SH-SY5Y (cell line): Measurements from ENCODE around the gene KCNH2.
A peak's percentile ranks its signal among the peaks of the same experiment; 100 is the strongest.

Experiments used
- GATA2 ChIP-seq: IDR thresholded peaks from 2 replicates; pipeline ENCODE4 v1.6.1; 2011; ENCODE audit warnings: mild to moderate bottlenecking, low read depth, low read length
- GATA3 ChIP-seq: IDR thresholded peaks from 2 replicates; pipeline ENCODE4 v1.6.1; 2011; ENCODE audit warnings: low read depth, mild to moderate bottlenecking, low read length, moderate library complexity

The KCNH2 gene

DNA sequence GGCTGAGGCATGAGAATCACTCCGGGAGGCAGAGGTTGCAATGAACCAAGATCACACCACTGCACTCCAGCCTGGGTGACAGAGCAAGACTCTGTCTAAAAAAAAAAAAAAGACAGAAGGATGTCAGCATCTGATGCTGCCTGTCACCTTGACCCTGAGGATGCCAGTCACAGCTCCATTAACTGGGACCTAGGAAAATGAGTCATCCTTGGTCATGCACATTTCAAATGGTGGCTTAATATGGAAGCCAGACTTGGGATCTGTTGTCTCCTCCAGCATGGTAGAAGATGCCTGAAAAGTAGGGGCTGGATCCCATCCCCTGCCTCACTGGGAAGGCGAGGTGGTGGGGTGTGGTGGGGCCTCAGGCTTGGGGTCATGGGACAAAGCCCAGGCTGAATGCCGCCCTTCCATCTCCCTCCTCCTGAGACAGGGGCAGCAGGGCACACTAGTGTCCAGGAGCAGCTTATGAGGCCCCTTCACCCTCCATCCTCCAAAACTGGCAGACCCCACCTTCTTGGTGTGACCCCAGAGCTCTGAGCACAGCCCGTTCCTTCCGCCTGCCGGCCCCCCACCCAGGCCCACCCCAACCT, 14.0 kb upstream of the KCNH2 start:
- TF ChIP-seq GATA3 = no peak

DNA sequence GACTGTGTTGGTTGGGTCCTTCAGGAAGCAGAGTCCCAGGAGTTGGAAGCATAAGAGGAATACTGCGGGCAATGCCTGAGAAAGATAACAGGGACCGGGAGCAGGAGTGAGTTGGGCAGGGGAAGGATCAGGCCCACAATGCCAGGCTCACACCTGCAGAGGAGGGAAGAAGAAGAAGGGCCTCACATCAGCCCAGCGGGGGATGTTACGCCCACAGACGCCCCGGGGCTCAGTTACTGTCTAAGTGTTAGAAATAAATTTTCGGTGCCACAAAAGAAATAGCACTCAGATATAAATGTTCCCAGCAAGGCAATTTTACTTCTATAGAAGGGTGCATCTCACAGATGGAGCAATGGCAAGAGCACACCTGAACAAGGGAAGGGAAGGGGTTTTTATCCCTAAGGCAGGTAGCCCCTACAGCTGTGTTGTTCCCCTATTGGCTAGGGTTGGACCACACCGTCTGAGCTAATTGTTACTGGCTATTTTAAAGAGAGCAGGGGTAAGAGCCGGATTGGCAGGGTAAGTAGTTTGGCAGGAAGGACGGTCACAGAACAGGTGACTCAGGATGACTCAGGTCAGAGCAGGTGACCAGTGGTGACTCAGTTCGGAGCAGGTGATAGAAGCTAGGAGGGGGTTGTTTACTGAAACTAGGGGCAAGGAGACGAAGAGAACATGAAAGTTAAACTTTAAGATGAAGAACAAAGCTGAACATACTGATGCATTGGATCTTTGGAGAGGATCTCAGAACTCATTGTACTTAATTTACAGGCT, 12.5 kb upstream of the KCNH2 start, which contains the start of gene NOS3:
Gene NOS3, plus strand, starts transcription at position 602 of the 771 bp plus-strand sequence. CDS start 2,787 bp downstream, outside the sequence.
- TF ChIP-seq GATA3 (no peak), GATA2 (no peak)

DNA sequence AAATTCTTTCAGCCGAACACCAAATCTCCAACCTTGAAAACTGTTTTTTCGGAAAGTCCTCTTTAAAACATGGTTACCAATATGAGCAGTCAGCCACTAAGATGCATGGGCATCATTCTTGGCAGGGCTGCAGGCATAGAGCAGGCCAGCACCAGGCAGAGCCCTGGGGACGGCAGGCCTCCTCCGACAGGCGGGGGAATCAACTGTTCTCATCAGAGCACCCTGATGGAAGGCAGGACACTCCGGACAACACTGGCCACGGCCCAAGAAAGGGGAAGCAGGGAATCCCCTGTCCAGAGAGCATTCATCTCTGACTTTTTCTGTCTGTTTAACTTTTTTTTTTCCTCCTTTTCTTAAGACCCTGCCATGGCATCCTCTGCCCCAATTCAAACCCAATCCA, 11.3 kb upstream of the KCNH2 start:
- TF ChIP-seq GATA3 (no peak), GATA2 (no peak)

- no peak for TF ChIP-seq GATA3
- peak; percentile 77 for TF ChIP-seq GATA2
Measured at GRCh38 chr7:150988230-150989226, 10.4 kb upstream of the KCNH2 start.

DNA sequence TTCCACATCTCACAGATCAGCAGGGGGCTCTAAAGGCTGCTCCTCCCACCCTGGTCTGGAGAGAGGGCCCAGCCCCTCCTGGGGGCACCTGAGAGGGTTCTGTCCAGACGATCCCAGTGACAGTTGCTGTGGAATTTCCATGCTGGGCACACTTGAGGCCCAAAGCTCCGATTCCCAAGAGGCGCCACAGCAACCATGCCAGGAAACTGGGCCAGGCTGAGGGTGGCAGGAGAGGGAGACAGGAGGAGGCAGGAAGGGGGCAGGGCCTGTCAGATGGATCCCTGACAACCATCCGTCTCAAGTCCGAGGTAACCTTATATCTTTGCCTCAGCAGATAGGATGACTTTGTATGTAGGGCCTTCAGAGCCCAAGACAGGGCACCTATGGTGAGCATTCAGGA, 8.4 kb upstream of the KCNH2 start:
- TF ChIP-seq GATA3 (no peak), GATA2 (no peak)

DNA sequence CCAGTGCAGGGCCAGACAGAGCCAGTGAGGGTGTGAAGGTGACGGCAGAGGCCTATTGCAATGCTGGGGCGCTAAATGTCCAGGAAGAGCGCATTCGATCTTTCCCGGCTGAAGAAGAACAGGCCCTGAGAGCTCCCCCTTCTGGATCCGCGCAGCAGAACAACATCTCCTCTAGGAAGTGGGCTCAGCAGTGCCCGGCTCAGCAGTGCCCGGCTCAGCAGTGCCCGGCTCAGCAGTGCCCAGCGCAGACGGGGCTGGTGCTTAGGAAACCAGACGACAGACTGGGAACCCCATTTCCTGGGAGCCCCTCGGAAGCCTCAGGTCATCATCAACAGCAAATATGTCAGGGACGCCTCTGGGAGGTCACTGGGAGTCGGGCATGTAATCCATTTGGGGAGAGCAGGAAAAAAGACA, 8.0 kb upstream of the KCNH2 start:
- TF ChIP-seq GATA2 (no peak), GATA3 (no peak)

DNA sequence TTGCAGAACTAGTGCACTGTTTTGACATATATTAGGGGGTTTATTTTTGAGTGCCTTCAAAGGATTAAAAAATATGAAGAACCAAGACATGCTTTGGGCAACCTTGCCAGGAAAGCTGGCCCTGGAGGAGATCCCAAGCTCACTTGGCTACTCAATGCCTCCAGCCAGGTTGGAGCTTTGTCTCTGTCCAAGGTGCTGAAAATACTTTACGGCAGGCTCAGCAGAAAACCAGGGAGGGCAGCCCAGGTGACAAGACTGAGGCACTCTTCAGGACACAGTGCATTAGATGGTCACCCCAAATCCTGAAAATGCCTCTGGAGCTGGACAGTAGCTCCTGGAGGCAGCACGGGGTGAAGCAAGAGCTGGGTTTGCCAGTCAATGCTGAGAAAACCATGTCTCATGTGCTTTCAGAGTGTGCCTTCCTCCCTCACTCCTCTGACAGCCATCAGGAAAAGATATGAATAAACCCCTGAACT, 5.8 kb upstream of the KCNH2 start:
- TF ChIP-seq GATA2 (no peak), GATA3 (no peak)

DNA sequence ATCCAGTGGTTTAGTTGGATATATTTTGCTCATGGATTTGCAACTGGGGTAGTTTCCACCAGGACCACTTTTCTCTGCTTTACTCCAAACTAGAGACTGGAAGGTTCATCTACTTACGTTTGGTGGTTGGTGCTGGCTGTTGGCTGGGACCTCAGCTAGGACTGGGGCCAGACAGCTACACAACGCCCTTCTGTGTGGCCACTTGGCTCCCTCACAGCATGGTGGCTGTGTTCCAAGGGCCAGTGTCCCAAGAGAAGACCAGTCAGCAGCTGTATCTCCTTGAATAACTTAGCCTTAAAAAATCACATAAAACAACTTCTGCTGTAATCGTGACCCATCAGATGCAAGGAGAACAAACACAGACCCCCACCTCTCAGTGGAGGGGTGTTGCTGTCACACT, 4.2 kb upstream of the KCNH2 start:
- TF ChIP-seq GATA3 = no peak
- no peak for TF ChIP-seq GATA2

GRCh38 chr7:150981644-150982043, 3.5 kb upstream of the KCNH2 start:
- TF ChIP-seq GATA2 (no peak), GATA3 (no peak)

DNA sequence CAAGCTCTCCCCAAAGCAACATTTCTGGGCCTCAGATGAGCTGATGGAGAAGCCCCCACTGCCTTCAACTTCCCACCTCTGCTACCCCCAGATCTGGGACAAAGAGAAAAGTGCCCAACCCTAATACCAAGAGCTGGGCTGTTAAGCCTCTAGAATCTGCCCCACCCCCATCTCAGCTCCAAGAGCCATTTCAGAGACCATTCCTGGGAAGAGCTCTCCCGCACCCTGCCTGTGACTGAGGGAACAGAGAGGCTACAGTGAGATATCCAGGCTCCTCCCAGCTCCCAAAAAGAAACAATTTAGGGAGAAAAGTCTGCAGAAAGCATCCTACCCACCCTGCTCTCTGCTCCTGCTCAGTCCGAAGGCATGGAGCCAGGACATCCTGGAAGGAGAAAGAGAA, 2.5 kb upstream of the KCNH2 start:
- no peak for TF ChIP-seq GATA3

DNA sequence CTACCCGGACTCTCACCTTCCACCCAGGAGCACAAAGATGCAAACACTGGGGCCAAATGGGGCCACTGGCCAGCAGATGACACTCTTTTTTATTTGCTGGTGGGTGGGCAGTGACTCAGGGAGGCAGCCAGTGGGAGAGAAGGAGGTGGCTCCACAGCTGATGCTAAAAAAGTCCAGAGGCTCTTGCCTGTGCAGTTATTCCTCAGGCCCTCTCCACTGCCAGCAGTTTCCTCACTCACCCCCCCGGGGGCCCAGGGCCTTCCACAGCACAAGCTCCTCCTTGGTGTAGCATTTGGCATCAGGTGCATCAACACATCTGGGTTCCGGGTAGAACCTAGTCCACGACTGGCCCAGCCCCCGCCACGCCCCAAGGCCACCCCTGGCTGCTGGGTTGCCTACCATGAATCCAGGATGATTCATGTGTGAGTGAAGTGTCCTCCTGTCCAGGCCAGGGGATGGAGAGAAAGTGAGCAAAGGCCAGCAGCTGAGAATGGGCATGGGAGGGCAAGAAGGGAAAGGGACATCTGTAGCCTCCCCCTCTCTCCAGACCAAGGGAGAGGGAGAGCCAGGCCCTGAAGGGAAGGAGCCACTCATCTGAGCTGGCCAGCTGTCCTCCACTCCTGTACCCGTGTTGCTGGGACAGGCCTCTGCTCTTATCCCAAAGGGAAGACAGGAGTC, 1.7 kb upstream of the KCNH2 start:
- TF ChIP-seq GATA2 (no peak), GATA3 (no peak)

- TF ChIP-seq GATA3 (no peak), GATA2 (no peak)
Measured at GRCh38 chr7:150977382-150978125, 567 bp downstream of the KCNH2 start.

DNA sequence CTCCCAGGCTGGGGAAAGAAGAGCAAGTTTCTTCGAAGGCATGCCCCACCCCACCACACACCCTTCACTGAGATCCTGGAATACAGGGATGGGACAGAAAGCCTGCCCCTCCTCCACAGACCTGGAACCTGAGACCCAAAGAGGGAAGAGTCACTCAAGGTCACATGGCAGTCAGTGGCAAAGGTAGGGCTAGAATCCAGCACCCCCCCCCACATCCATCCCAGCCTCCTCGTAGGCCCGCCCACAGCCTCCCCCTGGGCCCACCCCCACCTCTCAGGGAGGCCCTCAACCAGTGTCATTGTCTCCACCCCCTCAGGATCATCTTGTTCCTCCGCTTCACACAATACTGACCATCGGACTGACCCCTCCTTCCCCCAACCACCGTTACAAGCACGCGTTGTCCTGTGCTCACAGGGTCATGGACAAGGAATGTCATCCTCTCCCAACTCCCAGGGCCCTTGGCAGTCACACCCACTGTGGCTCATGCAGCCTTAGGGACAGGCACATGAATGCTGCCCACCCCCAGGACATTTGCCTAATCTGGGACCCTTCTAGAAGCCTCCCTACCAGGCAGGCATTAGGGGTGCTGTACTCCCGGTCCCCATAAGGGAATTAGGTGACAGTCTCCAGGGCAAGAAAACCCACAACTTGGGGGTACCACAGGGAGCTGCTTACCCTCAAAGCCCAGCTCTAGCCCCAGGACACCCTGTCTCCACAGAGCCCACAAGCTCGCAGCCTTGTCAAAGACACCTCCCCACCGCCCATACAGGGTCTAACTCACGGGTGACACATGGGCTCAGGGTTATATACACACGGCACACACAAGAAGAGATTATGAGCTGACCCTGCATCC, 1.4 kb downstream of the KCNH2 start:
- TF ChIP-seq GATA2 = no peak
- TF ChIP-seq GATA3 = no peak
